HG03439 (cell line): ENCODE data around the gene SCG5.

Experiments used
- ATAC-seq: cut with Tn5 transposase; IDR thresholded peaks from one replicate; pipeline ENCODE4 v1.9.1; 2021; ENCODE audit warnings: mild to moderate bottlenecking, moderate library complexity; ENCODE audit not compliant: unreplicated experiment

SCG5 gene

DNA sequence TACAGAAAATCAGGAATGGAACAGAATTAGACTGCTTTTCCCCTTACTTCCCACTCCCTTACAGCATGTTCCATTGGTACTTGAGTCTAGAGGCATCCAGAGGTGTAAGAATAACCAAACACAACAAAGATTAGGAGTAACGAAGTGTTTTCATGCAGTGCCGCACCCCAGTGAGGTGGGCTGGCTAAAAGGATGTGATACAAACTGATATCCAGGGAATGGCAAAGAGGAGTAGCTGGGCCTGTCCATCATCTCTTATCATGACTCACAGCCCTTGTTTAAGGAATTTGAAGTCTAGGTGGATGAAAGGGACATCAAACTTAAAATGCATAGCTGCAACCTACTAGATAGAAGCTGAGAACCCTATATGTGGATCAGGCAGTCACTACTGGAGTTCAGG is 16.4 kb downstream of the SCG5 start:
- ATAC-seq = no peak

GRCh38 chr15:32659340-32660155 is 18.0 kb downstream of the SCG5 start:
- ATAC-seq = no peak

DNA sequence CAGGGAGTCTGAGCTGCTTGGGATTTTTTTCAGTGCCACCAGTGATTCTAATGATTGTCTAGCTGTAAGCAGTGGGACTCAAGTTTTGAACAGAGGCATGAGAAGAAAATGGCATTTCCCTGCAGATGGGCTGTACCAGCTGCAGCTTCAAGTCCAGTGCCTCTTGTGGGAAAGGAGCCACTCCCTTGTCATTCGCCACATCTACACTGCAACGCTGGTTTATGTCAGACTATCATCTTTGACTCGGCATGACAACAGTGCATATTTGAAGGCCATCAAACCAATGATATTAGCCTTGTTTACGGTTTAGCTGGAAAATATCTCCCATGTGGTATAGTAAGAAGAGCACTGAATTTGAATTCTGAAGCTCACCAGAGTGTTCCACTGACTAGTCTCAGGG is 22.2 kb downstream of the SCG5 start:
- ATAC-seq = no peak

- ATAC-seq = no peak
Observed at GRCh38 chr15:32664796-32665195, 23.3 kb downstream of the SCG5 start.

DNA sequence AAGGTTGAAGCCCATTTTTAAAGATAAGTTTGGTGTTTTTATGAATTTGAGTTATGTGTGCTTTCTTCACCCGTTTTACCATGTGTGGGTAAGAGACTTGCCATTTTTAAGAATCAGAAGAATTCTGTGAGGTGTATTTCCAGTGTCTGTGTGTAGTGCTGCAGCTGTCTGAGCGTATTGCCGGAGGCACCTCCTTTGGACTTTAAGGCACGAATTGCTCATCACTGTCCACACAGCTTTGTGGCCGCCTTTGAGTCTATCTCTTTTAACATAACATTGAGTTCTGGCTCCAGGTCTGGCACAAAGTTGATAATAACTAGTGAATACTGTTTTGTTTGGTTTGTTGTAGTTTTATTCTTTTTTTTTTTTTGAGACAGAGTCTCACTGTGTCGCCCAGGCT is 25.8 kb downstream of the SCG5 start:
- ATAC-seq = no peak

DNA sequence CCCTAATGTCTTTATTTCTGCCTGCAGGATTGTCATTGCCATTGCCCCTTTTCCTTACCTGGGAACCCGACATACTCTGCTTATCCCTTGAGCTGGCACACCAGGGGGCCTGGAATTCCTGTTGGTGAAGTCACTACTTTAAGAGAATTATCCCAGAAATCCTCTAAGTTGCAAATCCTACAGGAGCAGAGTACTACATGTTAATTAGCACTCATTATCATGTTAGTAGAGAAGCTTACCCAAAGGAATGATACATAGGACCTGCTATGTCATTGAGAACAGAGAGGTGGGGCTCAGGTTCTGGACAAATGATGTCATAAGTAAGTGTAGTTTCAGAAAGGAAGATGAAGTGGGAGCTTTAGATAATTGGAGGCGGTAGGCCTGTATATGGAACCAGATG is 27.4 kb downstream of the SCG5 start:
- no peak for ATAC-seq

- no peak for ATAC-seq
Observed at GRCh38 chr15:32669896-32670611, 28.5 kb downstream of the SCG5 start.

- no peak for ATAC-seq
Observed at GRCh38 chr15:32670623-32671022, 29.1 kb downstream of the SCG5 start.

GRCh38 chr15:32671339-32672325 is 30.1 kb downstream of the SCG5 start:
- ATAC-seq = no peak

GRCh38 chr15:32674681-32675080 is 33.2 kb downstream of the SCG5 start:
- no peak for ATAC-seq

DNA sequence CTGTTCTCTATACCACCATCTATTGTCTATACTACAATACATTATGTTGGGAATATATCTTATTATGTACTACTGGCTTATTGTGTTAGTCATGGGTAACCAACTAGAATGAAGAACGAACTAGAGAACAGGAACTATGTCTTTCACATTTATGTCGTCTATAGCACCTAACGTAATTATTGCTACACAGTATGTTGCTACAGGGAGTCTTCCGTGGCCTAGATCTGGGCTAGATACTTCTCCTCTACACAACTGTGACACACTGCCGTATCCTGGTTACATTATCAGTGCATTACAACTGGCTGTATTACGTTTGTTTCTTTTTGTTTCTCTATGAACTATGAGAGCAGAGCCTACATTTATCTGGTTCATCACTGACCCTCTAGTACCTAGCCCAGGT is 34.0 kb downstream of the SCG5 start:
- ATAC-seq = no peak

- no peak for ATAC-seq
Observed at GRCh38 chr15:32676169-32676568, 34.7 kb downstream of the SCG5 start.

- no peak for ATAC-seq
Observed at GRCh38 chr15:32677238-32677750, 35.8 kb downstream of the SCG5 start.

- no peak for ATAC-seq
Observed at GRCh38 chr15:32679298-32679690, 37.8 kb downstream of the SCG5 start.

DNA sequence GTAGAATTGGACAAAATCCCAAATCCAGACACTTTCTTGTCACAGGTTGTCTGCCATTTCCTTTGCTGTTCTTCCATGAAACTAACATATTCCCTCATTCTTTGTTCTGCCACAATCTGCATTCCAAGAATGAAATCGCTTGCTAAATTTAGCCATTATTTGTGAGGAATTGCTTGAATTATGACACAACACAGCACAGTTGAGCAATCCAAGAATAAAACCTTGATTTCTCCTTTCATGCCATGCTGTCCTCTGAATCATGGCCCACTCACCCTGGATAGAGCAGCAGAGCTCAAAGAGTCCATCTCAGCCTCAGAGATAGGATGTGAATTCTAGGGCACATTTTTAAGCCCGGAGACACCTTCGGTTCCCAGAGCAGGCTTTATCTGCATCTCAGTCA is 41.1 kb downstream of the SCG5 start:
- no peak for ATAC-seq

- no peak for ATAC-seq
Observed at GRCh38 chr15:32682977-32683630, 41.6 kb downstream of the SCG5 start.

DNA sequence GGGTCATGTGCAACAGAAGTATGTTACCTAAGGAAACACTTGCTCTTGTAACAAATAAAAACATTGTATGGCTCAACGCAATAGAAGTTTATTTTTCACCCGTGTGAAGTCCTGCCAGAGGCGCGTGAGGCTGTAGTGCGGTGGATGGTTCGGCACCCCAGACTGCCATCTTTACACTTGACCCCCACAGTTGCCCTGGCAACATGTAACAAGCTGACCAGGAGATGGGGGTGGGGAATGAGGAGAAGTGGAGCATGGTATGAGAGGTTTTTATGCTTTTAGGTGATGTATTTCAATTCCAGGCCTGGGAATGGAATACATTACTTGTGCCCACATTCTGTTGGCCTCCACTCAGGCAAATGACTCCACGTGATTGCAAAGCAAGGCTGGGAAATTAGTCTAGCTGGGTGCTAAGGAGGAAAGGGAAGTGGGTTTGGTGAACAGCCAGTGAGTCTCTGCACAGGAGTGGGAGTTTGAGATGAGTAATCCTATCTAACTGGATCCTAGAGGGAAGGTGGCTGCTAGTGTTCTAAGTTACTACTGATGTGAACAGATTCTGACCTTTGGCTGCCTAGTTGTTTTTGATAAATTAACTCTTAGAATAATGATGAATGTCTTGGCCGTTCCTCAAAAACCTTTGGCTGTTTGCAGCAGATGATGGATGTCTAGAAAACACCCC is 42.5 kb downstream of the SCG5 start:
- no peak for ATAC-seq

- ATAC-seq = no peak
Observed at GRCh38 chr15:32685576-32685975, 44.1 kb downstream of the SCG5 start.

DNA sequence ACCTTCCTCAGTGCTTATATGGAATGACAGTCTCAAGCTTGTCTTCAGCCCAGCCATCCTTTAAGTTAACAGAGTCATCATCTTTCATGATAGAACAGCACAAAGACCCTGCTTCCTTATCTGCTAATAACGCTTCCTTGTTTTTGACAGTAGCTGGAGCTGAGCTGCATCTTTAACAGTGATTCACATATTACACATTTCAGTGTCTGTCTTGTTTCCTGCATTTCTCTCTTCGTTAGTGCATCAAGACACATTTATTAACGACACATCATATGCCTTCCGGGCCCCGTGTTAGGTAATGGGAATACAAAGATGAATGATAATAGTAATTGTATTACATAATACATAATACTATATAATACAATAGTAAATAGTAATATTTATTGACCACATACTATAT is 46.0 kb downstream of the SCG5 start:
- no peak for ATAC-seq

- no peak for ATAC-seq
Observed at GRCh38 chr15:32688151-32688639, 46.7 kb downstream of the SCG5 start.
